IMR-90 (cell line): ENCODE measurements around the gene LPIN1. TPM values are rescaled to one million over a fixed set of nuclear protein-coding genes. Genes with fewer than 3 reads are reported as not detected.

Source experiments
- ATAC-seq: fragments of 200-7000 bp; cut with Tn5 transposase; 2 replicates; pipeline ENCODE4 v1.9.1; 2020; ENCODE audit warnings: low read depth, mild to moderate bottlenecking, moderate library complexity
- BruUV-seq: library from RNA; stranded (reverse); fragments of 400-500 nt; replicated peaks from 2 replicates; lab custom pipeline; 2021; lab: Mats Ljungman, UMichigan
- CTCF ChIA-PET: fragments of 300-600 bp; formaldehyde crosslinking; extraction: SDS; loops from one replicate; lab custom pipeline; 2021; ENCODE audit warnings: antibody characterized with exemption; lab: Yijun Ruan, JAX
- POLR2A ChIA-PET: fragments of 300-600 bp; sonication (Branson Sonifier 250); formaldehyde crosslinking; loops from one replicate; lab custom pipeline; 2022; ENCODE audit warnings: antibody characterized with exemption; ENCODE audit not compliant: unreplicated experiment; lab: Charles Lee
- DNase-seq: peaks from one replicate; pipeline ENCODE4 v3.0.0; 2013
- H2AFZ ChIP-seq: replicated peaks from 2 replicates; pipeline ENCODE3; 2013; ENCODE audit warnings: low read length, mild to moderate bottlenecking; ENCODE audit not compliant: poor library complexity
- H2AK5ac ChIP-seq: 2 replicates; pipeline ENCODE4 v1.6.1; 2013; ENCODE audit warnings: low read depth, low read length, inconsistent platforms
- H2AK9ac ChIP-seq: replicated peaks from 2 replicates; pipeline ENCODE3; 2013; ENCODE audit warnings: mild to moderate bottlenecking, low read depth, low read length, moderate library complexity; ENCODE audit not compliant: poor library complexity
- H2BK120ac ChIP-seq: 2 replicates; pipeline ENCODE4 v1.6.1; 2013; ENCODE audit warnings: low read depth, low read length, inconsistent platforms
- H2BK15ac ChIP-seq: 3 replicates; pipeline ENCODE4 v1.6.1; 2013; ENCODE audit warnings: low read depth, low read length, inconsistent platforms
- H2BK20ac ChIP-seq: 2 replicates; pipeline ENCODE4 v1.6.1; 2013; ENCODE audit warnings: low read depth, mild to moderate bottlenecking, inconsistent platforms, low read length, moderate library complexity
- H2BK5ac ChIP-seq: 2 replicates; pipeline ENCODE4 v1.6.1; 2013; ENCODE audit warnings: mild to moderate bottlenecking, low read depth, low read length, inconsistent platforms; ENCODE audit not compliant: poor library complexity, severe bottlenecking
- H3K14ac ChIP-seq: replicated peaks from 2 replicates; pipeline ENCODE4 v1.6.1; 2013; ENCODE audit warnings: low read depth, low read length, inconsistent platforms
- H3K18ac ChIP-seq: 2 replicates; pipeline ENCODE4 v1.6.1; 2013; ENCODE audit warnings: low read depth, low read length, control low read depth
- H3K23ac ChIP-seq: 2 replicates; pipeline ENCODE4 v1.6.1; 2013; ENCODE audit warnings: low read depth, low read length, inconsistent platforms
- H3K27ac ChIP-seq: 2 replicates; pipeline ENCODE4 v1.5.1; 2013; ENCODE audit warnings: mild to moderate bottlenecking, control low read depth, low read length; ENCODE audit not compliant: insufficient read depth
- H3K27me3 ChIP-seq: 2 replicates; pipeline ENCODE4 v1.6.1; 2013; ENCODE audit warnings: low read length; ENCODE audit not compliant: control insufficient read depth, insufficient read depth
- H3K36me3 ChIP-seq: 2 replicates; pipeline ENCODE4 v1.6.1; 2013; ENCODE audit warnings: low read length, mixed read lengths; ENCODE audit not compliant: control insufficient read depth, insufficient read depth
- H3K4ac ChIP-seq: 2 replicates; pipeline ENCODE4 v1.6.1; 2013; ENCODE audit warnings: low read depth, low read length, inconsistent platforms
- H3K4me1 ChIP-seq: 2 replicates; pipeline ENCODE4 v1.6.1; 2013; ENCODE audit warnings: low read length, mixed read lengths; ENCODE audit not compliant: control insufficient read depth, insufficient read depth
- H3K4me2 ChIP-seq: 2 replicates; pipeline ENCODE4 v1.6.1; 2013; ENCODE audit warnings: low read depth, mild to moderate bottlenecking, control low read depth, low read length, moderate library complexity
- H3K4me3 ChIP-seq: 2 replicates; pipeline ENCODE4 v1.5.1; 2013; ENCODE audit warnings: low read depth, mild to moderate bottlenecking, control low read depth, low read length, moderate library complexity; ENCODE audit not compliant: insufficient read depth
- H3K56ac ChIP-seq: 2 replicates; pipeline ENCODE4 v1.6.1; 2013; ENCODE audit warnings: low read length, inconsistent platforms; ENCODE audit not compliant: insufficient read depth; ENCODE audit errors: extremely low read depth
- H3K79me1 ChIP-seq, 2 experiments: 2 replicates each; pipeline ENCODE4 v1.6.1; 2013; ENCODE audit warnings: low read length in 2 of 2, inconsistent platforms in 1 of 2, low read depth in 1 of 2
- H3K9ac ChIP-seq: 2 replicates; pipeline ENCODE4 v1.6.1; 2013; ENCODE audit warnings: low read depth, low read length, control low read depth
- H3K9me1 ChIP-seq: 2 replicates; pipeline ENCODE4 v1.6.1; 2013; ENCODE audit warnings: low read length, inconsistent platforms; ENCODE audit not compliant: insufficient read depth
- H3K9me3 ChIP-seq: 2 replicates; pipeline ENCODE4 v1.6.1; 2013; ENCODE audit warnings: low read length; ENCODE audit not compliant: control insufficient read depth, insufficient read depth
- H4K20me1 ChIP-seq: 2 replicates; pipeline ENCODE4 v1.6.1; 2013; ENCODE audit warnings: low read length, inconsistent platforms; ENCODE audit not compliant: insufficient read depth
- H4K5ac ChIP-seq: 2 replicates; pipeline ENCODE4 v1.6.1; 2013; ENCODE audit warnings: mild to moderate bottlenecking, low read depth, low read length, control low read depth
- H4K8ac ChIP-seq, 2 experiments: 2 replicates each; pipeline ENCODE4 v1.6.1; 2013; ENCODE audit warnings: low read depth in 2 of 2, low read length in 2 of 2, control low read depth in 1 of 2, inconsistent platforms in 1 of 2
- H4K91ac ChIP-seq: 2 replicates; pipeline ENCODE4 v1.6.1; 2013; ENCODE audit warnings: low read depth, low read length, inconsistent platforms; ENCODE audit not compliant: insufficient read depth
- BHLHE40 ChIP-seq: fragments of 150-350 bp; IDR thresholded peaks from 2 replicates; pipeline ENCODE4 v1.6.1; 2016; ENCODE audit warnings: mild to moderate bottlenecking, low read depth, low read length
- RFX5 ChIP-seq: IDR thresholded peaks from 2 replicates; pipeline ENCODE4 v1.8.0; 2012; ENCODE audit warnings: low read depth, mild to moderate bottlenecking, low read length, moderate library complexity
- SMC3 ChIP-seq: fragments of 150-350 bp; IDR thresholded peaks from 2 replicates; pipeline ENCODE4 v1.6.1; 2016; ENCODE audit warnings: low read depth, mild to moderate bottlenecking, antibody characterized with exemption, low read length, moderate library complexity
- WGBS, 2 experiments: methylation state at CpG; one replicate each; pipeline versions ENCODE4 v1.1.5 to v1.1.7; 2013; ENCODE audit warnings: missing lambda C conversion rate in 2 of 2; ENCODE audit not compliant: insufficient read length in 1 of 2; ENCODE audit errors: extremely low coverage in 2 of 2; 5-methylcytosine and 5-hydroxymethylcytosine counted together
- dilution Hi-C: fragments of 300-500 bp; cut with HindIII; formaldehyde crosslinking; loops from one replicate; pipeline ENCODE4 v1.14.3; 2018; ENCODE audit warnings: low sequenced_read_pairs; ENCODE audit not compliant: unreplicated experiment
- in situ Hi-C: fragments of 300-500 bp; cut with MboI; formaldehyde crosslinking; loops from 3 replicates; pipeline ENCODE4 v1.14.3; 2019; ENCODE audit warnings: low sequenced_read_pairs, inconsistent platforms, mixed read lengths
- intact Hi-C: fragments of 100-400 bp; cut with micrococcal nuclease; formaldehyde crosslinking; loops from 2 replicates; pipeline ENCODE4 v1.10.0; 2022
- polyA plus RNA-seq, 3 experiments: library from polyadenylated mRNA; depleted of rRNA; stranded (reverse); fragments of >200 nt; gene quantifications; 2 replicates each; pipeline ENCODE4 v1.2.3, GENCODE V29; 2012; ENCODE audit warnings: low replicate concordance in 1 of 3
- total RNA-seq: library from RNA; depleted of rRNA; stranded (reverse); fragments of >200 nt; gene quantifications from 2 replicates; pipeline ENCODE4 v1.2.3, GENCODE V29; 2012

The LPIN1 gene
- total and polyA plus RNA-seq, 2 of the 4 experiments (the other 2 are of a cell fraction), result 21.3 to 25.1 TPM

- no CpG with 5 or more reads among the region's 12 CpGs for WGBS, 2 experiments
- Histone ChIP-seq H4K5ac (peak overlapping the region; percentile 75; the same call in 1 of the 2 replicates), H3K27ac (peak overlapping the region; percentile 54; the same call in 1 of the 2 replicates), H4K8ac (no peak overlapping the region), H3K79me1 (no peaks in the 10 kb centered on the region), H2AFZ (peak overlapping the region; percentile 44), H2BK120ac (no peak overlapping the region), H3K4me1 (peaks cover 5% of the 10 kb centered on the region; the same call in 1 of the 2 replicates), H2BK5ac (no peak overlapping the region), H3K9me1 (0 out of 2 replicates have a peak, but pooled peaks cover 5% of the 10 kb centered on the region), H3K4me3 (no peak overlapping the region), H3K9ac (no peak overlapping the region; the same call in 1 of the 2 replicates), H4K20me1 (no peaks in the 10 kb centered on the region), H3K56ac (no peak overlapping the region), H2BK15ac (no peak overlapping the region), H3K36me3 (no peaks in the 10 kb centered on the region), H2AK5ac (peak overlapping the region; percentile 61; the same call in 1 of the 2 replicates), H3K9me3 (no peaks in the 10 kb centered on the region), H2AK9ac (no peak overlapping the region), H3K23ac (no peak overlapping the region), H3K14ac (no peak overlapping the region), H2BK20ac (peak overlapping the region; percentile 52; the same call in 1 of the 2 replicates), H4K91ac (no peak overlapping the region), H3K4me2 (no peak overlapping the region), H3K27me3 (peaks cover 33% of the 10 kb centered on the region), H3K4ac (peak overlapping the region; percentile 43; the same call in 1 of the 2 replicates), H3K18ac (peak overlapping the region; percentile 63)
- ATAC-seq (no peak), DNase-seq (no peak)
- dilution Hi-C loops (no loop called here), in situ Hi-C loops (no loop called here), intact Hi-C loops (no loop called here)
- ChIA-PET POLR2A (no interaction called here), CTCF (interaction anchor here (0.6 kb wide), 1 partner anchor 63 kb away, joined by 3 read pairs; no protein-coding TSS in a partner anchor)
- TF ChIP-seq BHLHE40 (no peak), RFX5 (no peak), SMC3 (no peak)
- BruUV-seq, result no TSS peak
Measured at GRCh38 chr2:11715987-11716652, 30.3 kb upstream of the LPIN1 start.
